Neural progenitor cell (in vitro differentiated cells): ENCODE measurements around the gene KIF22.
"Not testable (repeated sequence)": the region's sequence is repeated elsewhere in the genome, so short reads cannot be mapped to it uniquely, and the experiment has no call there.

Experiments used
- CTCF ChIP-seq: fragments of 200-600 bp; sonication (generic); IDR thresholded peaks from 2 replicates; pipeline ENCODE4 v1.5.1; 2017; ENCODE audit warnings: antibody characterized with exemption, mild to moderate bottlenecking
- EZH2 ChIP-seq: fragments of 200-600 bp; sonication (generic); IDR thresholded peaks from 2 replicates; pipeline ENCODE4 v1.6.1; 2017; ENCODE audit warnings: antibody characterized with exemption, mild to moderate bottlenecking, moderate library complexity

GRCh38 chr16:29757086-29757485 is 33.5 kb upstream of the KIF22 start:
- not testable (repeated sequence) for TF ChIP-seq CTCF, EZH2
